K562 treated with DMSO at 1 percent for 24 hours (cell line): ENCODE measurements around the gene EFHC2. TPM values are rescaled to one million over a fixed set of nuclear protein-coding genes. Genes with fewer than 3 reads are reported as not detected.

Experiments
- total RNA-seq: library from RNA; unstranded; fragments of 300-600 nt; gene quantifications from 2 replicates; pipeline ENCODE4 v1.2.3, GENCODE V29; 2022; ENCODE audit warnings: low read depth; ENCODE audit not compliant: insufficient read depth

EFHC2 gene
- 1.4 and 2.4 TPM in 2 replicates for total RNA-seq

GRCh38 chrX:44343412-44344141 lies at the start of gene EFHC2:
Gene EFHC2 (minus strand): TSS chrX:44343672. CDS start chrX:44343588, 84 bp downstream.

Other genes starting within 250 kb of the EFHC2 start
- 18.1 and 18.8 TPM in 2 replicates for gene FUNDC1, start 199.2 kb upstream of the EFHC2 start, total RNA-seq